Effector memory CD4-positive, alpha-beta T cell (primary cell): ENCODE results near the gene PTPN22.
"Not testable (repeated sequence)": the region's sequence is repeated elsewhere in the genome, so short reads cannot be mapped to it uniquely, and the experiment has no call there.

Experiments
- DNase-seq, 3 donors: peaks; one replicate each; pipeline ENCODE4 v3.0.0-alpha.2; 2020
- H3K27ac ChIP-seq: 2 replicates; pipeline ENCODE4 v1.7.0; 2013; ENCODE audit warnings: mild to moderate bottlenecking, low read length, moderate library complexity; ENCODE audit not compliant: insufficient read depth, poor library complexity, severe bottlenecking
- H3K27me3 ChIP-seq: replicated peaks from 2 replicates; pipeline ENCODE4 v1.7.0; 2013; ENCODE audit warnings: mild to moderate bottlenecking, low read length; ENCODE audit not compliant: insufficient read depth, control insufficient read depth, poor library complexity, severe bottlenecking
- H3K36me3 ChIP-seq: 2 replicates; pipeline ENCODE4 v1.7.0; 2013; ENCODE audit warnings: mild to moderate bottlenecking, low read length, moderate library complexity; ENCODE audit not compliant: control insufficient read depth, insufficient read depth
- H3K4me1 ChIP-seq: 2 replicates; pipeline ENCODE4 v1.7.0; 2013; ENCODE audit warnings: low read length, mild to moderate bottlenecking; ENCODE audit not compliant: control insufficient read depth, insufficient read depth, poor library complexity, severe bottlenecking
- H3K4me3 ChIP-seq: 2 replicates; pipeline ENCODE4 v1.7.0; 2013; ENCODE audit warnings: low read length, low read depth, mild to moderate bottlenecking; ENCODE audit not compliant: insufficient read depth, poor library complexity, severe bottlenecking
- H3K9me3 ChIP-seq: 2 replicates; pipeline ENCODE4 v1.7.0; 2013; ENCODE audit warnings: mild to moderate bottlenecking, low read length, moderate library complexity; ENCODE audit not compliant: control insufficient read depth

The PTPN22 gene

DNA sequence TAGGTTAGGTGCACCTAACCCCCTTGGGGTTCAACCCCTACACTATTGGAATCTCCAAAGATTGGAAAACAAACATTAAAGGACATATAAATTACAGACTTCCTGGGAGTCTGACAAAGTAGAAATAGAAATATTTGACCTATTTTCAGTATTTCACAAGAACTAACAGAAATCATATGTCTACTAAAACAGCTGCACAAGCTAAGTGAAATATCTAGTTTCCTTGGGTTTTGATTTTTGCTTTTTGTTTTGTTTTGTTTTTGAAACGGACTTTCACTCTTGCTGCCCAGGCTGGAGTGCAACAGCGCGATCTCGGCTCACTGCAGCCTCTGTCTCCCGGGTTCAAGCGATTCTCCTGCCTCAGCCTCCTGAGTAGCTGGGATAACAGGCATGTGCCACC is 18.8 kb downstream of the PTPN22 start:
- H3K9me3 ChIP-seq, H3K4me3 ChIP-seq, H3K27ac ChIP-seq, DNase-seq, H3K4me1 ChIP-seq, H3K27me3 ChIP-seq: not testable (repeated sequence)
- H3K36me3 ChIP-seq = peaks cover 22% of the 10 kb centered on the region

DNA sequence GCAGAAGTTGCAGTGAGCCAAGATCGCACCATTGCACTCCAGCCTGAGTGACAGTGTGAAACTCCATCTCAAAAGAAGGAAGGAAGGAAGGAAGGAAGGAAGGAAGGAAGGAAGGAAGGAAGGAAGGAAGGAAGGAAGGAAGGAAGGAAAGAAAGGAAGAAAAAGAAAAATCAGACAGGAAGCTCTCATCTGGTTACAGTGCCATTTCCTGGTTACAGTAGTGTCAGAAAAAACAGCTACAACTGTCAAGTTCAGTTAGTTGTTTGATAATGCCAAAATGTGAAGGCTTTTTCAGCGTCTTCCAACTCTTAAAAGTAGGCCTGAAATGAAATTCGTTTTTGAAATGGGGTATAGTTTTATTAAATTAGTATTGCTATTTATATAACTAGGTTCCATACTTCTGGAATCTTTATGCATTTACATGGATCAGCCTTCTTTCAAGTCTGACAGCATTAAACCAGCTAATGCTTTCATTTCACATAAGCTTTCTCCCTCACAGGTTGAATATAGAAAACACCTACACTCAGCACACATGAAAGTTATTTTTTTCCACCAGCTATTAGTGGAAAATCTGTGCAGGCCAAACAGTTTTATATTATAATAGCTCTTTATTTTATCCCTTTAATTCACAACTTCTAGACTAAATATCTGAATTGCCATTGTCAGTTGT is 21.2 kb downstream of the PTPN22 start:
- H3K9me3 ChIP-seq = no peaks in the 10 kb centered on the region
- no peak overlapping the region for H3K27ac ChIP-seq
- no peaks in the 10 kb centered on the region for H3K27me3 ChIP-seq
- no peak overlapping the region for H3K4me3 ChIP-seq
- H3K36me3 ChIP-seq = peaks cover 27% of the 10 kb centered on the region
- no peak for DNase-seq
- no peaks in the 10 kb centered on the region for H3K4me1 ChIP-seq

DNA sequence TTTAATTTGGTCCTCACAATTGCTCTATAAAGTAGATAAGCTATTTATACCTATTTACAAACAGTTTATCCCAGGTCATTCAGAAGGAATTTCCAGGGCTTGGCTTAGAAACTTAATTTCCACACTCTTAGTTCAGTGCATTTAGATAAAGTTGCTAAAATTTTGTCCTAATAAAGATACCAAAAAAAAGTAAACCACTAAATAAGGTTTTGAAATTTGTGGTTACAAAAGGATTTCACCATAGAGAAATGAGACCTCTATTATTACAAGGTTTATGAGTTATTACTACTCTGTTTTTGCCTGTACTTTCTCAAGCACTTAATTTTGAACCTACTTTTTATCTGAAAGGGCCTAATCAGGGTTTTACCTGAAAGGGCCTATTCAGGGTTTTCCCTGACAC is 22.4 kb downstream of the PTPN22 start:
- H3K27me3 ChIP-seq = no peaks in the 10 kb centered on the region
- peaks cover 15% of the 10 kb centered on the region for H3K36me3 ChIP-seq
- H3K4me3 ChIP-seq = no peak overlapping the region
- H3K27ac ChIP-seq = no peak overlapping the region
- H3K9me3 ChIP-seq = no peaks in the 10 kb centered on the region
- DNase-seq = no peak
- no peaks in the 10 kb centered on the region for H3K4me1 ChIP-seq

DNA sequence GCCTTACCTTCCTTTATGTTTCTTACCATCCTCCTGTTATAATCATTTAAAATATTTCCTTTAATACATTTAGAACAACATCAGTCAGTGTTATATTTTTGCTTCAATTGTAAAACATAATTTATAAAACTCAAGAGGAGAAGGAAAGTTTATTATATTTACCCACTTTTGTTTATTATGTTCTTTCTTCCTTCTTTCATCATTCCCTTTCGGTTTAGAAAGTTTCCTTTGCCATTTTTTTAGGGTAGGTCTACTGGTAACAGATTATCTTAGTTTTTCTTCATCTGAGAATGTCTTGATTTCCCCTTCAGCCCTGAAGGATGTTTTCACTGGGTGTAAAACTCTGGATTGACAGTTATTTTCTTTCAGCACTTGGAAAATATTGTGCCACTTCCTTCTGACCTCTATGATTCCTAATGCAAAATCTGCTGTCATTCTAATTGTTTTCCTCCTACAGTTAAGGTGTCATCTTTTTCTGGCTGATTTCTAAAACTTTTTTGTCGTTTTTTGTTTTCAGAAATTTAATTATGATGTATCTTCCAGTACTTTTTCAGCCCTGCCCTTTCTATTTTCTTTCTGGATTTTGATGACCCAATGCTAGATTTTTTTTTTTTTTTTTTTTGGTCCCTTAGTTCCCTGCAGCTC is 25.0 kb downstream of the PTPN22 start:
- H3K27ac ChIP-seq = no peak overlapping the region
- no peak for DNase-seq
- H3K9me3 ChIP-seq = no peaks in the 10 kb centered on the region
- H3K36me3 ChIP-seq = peaks cover 15% of the 10 kb centered on the region
- H3K4me3 ChIP-seq = no peak overlapping the region
- H3K4me1 ChIP-seq = no peaks in the 10 kb centered on the region
- no peaks in the 10 kb centered on the region for H3K27me3 ChIP-seq

DNA sequence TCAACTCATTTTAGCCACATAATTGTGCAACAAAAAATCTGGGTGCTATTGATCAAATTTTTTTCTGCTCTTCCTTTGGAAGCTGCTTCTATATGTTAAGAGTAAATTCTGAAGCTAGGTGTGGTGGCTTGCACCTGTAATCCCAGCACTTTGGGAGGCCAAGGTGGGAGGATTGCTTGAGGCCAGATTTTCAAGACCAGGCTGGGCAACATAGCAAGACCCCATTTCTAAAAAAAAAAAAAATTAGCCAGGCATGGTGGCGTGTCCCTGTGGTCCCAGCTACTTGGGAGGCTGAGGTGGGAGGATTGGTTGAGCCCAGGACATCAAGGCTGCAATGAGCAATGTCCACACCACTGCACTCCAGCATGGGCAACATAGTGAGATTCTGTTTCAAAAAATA is 35.0 kb downstream of the PTPN22 start:
- Histone ChIP-seq H3K27me3 (no peaks in the 10 kb centered on the region), H3K36me3 (peaks cover 20% of the 10 kb centered on the region), H3K27ac (no peak overlapping the region), H3K4me1 (peaks cover 2% of the 10 kb centered on the region), H3K4me3 (no peak overlapping the region), H3K9me3 (no peaks in the 10 kb centered on the region)
- no peak for DNase-seq

DNA sequence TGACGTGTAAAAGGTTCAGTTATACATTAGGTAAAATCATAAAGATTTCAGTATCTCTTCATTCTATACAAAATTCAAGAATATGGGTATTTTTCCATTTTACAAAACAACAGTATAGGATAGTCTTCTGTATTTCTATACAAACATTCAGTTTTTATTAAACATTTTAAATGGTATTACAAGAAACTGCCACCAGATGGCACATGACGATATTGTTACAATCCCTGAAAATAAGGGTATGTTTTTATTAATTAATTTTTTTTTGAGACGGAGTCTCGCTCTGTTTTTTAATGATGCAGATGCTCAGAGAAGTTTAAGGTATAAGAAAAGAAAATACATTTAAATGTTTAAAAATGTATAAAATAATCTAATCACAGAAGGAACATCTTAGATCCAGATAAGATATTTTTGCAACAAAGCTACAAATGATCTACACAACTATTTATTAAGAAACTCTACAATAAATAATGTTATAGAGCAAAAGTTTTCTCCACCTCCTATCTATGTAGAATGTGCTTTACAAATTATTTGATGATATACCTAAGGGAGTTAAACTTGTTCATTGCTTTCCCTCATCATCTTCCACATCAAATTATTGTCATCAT is 35.7 kb downstream of the PTPN22 start:
- no peak overlapping the region for H3K4me3 ChIP-seq
- no peaks in the 10 kb centered on the region for H3K9me3 ChIP-seq
- DNase-seq = peak in 1 of 3 donors; percentile 23
- H3K27ac ChIP-seq = no peak overlapping the region
- peaks cover 20% of the 10 kb centered on the region for H3K36me3 ChIP-seq
- H3K27me3 ChIP-seq = no peaks in the 10 kb centered on the region
- H3K4me1 ChIP-seq = peaks cover 2% of the 10 kb centered on the region

DNA sequence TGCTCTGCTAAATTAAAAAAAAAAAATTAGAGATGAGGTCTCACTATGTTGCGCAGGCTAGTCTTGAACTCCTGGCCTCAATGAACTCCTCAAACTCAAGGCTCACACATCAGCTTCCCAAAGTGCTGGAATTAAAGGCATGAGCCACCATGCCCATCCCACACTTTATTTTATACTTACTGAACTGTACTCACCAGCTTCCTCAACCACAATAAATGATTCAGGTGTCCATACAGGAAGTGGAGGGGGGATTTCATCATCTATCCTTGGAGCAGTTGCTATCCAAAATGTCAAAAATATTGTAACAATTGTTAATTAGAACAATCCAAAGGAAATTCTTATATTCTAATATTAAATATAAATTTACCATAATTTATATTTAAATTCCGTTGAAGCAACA is 36.8 kb downstream of the PTPN22 start:
- H3K36me3 ChIP-seq = peaks cover 25% of the 10 kb centered on the region
- H3K9me3 ChIP-seq = no peaks in the 10 kb centered on the region
- no peaks in the 10 kb centered on the region for H3K27me3 ChIP-seq
- H3K4me3 ChIP-seq = no peak overlapping the region
- DNase-seq = no peak
- no peak overlapping the region for H3K27ac ChIP-seq
- H3K4me1 ChIP-seq = peaks cover 2% of the 10 kb centered on the region

DNA sequence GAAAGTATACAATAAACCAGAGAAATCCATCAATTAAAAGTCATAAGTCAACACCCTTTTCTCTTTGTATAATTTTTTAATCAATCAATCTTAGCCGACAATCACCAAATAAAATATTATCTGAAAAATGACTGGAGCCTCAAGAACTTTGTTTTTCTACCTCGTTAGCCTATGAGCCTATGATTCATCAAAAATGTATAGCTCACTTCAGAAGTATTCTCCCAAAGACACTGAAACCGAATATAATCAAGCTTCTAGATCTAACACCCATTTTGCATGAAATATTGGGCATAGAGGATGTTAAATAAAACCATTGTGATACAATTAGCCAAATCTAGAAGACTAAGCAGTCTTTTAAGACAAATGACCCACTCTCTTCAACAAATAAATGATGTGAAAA is 41.5 kb downstream of the PTPN22 start:
- H3K36me3 ChIP-seq = peaks cover 22% of the 10 kb centered on the region
- DNase-seq = no peak
- H3K9me3 ChIP-seq = no peaks in the 10 kb centered on the region
- no peak overlapping the region for H3K27ac ChIP-seq
- no peak overlapping the region for H3K4me3 ChIP-seq
- no peaks in the 10 kb centered on the region for H3K4me1 ChIP-seq
- H3K27me3 ChIP-seq = no peaks in the 10 kb centered on the region

DNA sequence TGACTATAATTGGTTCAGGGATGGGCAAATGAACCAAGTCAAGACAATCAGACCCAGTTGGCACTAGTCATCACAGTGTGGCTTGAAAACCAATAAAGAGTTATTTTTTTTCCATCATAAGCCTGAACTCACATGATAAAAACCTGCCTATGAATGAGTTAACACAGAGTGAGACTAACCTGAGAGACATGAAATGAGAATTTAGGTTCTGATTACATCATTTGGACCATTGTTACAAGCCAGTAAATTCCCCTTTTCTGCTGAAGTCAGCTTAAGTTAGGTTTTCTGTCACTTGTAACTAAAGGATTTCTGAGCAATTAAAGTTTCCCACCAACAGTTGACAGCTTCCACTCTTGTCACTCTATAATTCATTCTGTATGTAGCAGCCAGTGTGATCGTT is 49.6 kb downstream of the PTPN22 start:
- no peak overlapping the region for H3K27ac ChIP-seq
- peaks cover 27% of the 10 kb centered on the region for H3K36me3 ChIP-seq
- no peaks in the 10 kb centered on the region for H3K9me3 ChIP-seq
- no peak overlapping the region for H3K4me3 ChIP-seq
- H3K4me1 ChIP-seq = no peaks in the 10 kb centered on the region
- no peaks in the 10 kb centered on the region for H3K27me3 ChIP-seq
- no peak for DNase-seq

DNA sequence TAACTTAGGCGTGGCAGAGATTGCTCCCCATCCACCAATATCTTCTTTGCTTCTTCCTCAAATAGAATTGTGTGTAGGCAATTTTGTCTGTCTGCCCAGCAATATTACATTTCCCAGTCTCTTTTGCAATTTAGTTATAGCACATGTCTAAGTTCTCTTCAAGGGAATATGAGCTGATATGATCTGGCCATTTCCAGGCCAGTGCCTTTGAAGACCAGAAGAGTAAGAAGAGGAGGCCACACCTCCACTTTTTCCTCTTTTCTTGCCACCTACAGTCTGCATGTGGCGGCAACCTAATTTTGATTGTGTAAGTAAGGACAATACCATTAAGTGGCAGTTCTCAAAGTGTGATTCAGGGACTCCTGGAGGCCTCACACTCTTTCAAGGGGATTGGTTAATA is 52.9 kb downstream of the PTPN22 start:
- Histone ChIP-seq H3K9me3 (no peaks in the 10 kb centered on the region), H3K27ac (no peak overlapping the region), H3K4me1 (no peaks in the 10 kb centered on the region), H3K36me3 (peaks cover 30% of the 10 kb centered on the region), H3K27me3 (no peaks in the 10 kb centered on the region), H3K4me3 (no peak overlapping the region)
- DNase-seq = no peak
